ENCODE measurements around the gene UBE3D. TPM values are rescaled to one million over a fixed set of nuclear protein-coding genes. Genes with fewer than 3 reads are reported as not detected.
A peak's percentile ranks its signal among the peaks of the same experiment; 100 is the strongest.

UBE3D gene
- total RNA-seq (ENCODE audit: low replicate concordance): 7.0 and 16.2 TPM in 2 replicates

GRCh38 chr6:83065511-83066192, at the start of gene UBE3D:
TSS of gene UBE3D (minus strand) at chr6:83065841. CDS start at chr6:83065718, 123 bp downstream.
- TF ChIP-seq, protein P1, sequence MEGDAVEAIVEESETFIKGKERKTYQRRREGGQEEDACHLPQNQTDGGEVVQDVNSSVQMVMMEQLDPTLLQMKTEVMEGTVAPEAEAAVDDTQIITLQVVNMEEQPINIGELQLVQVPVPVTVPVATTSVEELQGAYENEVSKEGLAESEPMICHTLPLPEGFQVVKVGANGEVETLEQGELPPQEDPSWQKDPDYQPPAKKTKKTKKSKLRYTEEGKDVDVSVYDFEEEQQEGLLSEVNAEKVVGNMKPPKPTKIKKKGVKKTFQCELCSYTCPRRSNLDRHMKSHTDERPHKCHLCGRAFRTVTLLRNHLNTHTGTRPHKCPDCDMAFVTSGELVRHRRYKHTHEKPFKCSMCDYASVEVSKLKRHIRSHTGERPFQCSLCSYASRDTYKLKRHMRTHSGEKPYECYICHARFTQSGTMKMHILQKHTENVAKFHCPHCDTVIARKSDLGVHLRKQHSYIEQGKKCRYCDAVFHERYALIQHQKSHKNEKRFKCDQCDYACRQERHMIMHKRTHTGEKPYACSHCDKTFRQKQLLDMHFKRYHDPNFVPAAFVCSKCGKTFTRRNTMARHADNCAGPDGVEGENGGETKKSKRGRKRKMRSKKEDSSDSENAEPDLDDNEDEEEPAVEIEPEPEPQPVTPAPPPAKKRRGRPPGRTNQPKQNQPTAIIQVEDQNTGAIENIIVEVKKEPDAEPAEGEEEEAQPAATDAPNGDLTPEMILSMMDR (IDR thresholded peaks at IDR 0.05; ENCODE audit: insufficient read depth, low read length): peak; percentile 83
- DNase-seq (ENCODE audit: low read depth): peak; percentile 73
- peak within 1 kb of the TSS; percentile 87 for H3K4me3 ChIP-seq (ENCODE audit: low read depth, low read length)

DNA sequence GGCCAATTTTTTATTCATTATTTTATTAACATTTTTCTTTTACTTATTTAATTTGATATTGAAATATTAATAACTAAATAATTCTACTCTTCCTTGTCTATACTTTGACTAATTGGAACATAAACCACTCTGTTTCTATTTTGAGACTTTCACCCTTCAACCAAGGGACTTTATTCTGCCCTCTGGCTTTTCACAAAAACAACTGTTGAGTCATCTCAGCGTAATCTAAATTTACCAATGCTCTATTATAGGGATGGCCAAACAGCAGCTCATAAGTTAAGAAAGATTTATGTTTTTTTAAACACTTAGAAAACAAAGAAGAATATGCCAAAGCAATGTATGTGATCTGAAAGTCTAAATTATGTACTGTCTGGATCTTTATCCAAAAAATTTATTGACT, 48.5 kb upstream of the UBE3D start:
- TF ChIP-seq, protein P1 (IDR thresholded peaks at IDR 0.05; ENCODE audit: insufficient read depth, low read length): no peak
- no peak overlapping the region for H3K4me3 ChIP-seq (ENCODE audit: low read depth, low read length)
- peak; percentile 21 for DNase-seq (ENCODE audit: low read depth)

DNA sequence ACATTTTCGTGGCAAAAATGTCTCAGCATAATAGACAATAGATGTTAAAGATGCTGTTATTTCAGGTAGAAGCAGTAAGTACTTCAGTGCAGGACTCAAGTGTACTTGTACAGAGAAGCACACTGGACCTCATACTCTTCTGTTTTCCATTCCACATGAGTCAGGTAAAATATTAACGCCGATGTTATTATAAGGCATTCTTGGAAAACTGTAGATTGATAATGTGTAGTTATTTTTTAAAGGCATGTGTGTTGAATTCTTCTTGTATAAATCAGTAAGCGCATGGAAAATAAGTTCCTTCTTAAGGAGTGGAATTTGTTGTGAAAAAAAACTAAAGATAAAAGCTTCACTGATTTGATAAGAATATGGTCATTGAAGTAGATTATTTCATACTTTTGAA, 47.6 kb upstream of the UBE3D start:
- no peak overlapping the region for H3K4me3 ChIP-seq (ENCODE audit: low read depth, low read length)
- TF ChIP-seq, protein P1 (IDR thresholded peaks at IDR 0.05; ENCODE audit: insufficient read depth, low read length): no peak
- peak; percentile 44 for DNase-seq (ENCODE audit: low read depth)

- no peak for DNase-seq (ENCODE audit: low read depth)
- H3K4me3 ChIP-seq (ENCODE audit: low read depth, low read length): no peak overlapping the region
- TF ChIP-seq, protein P1 (IDR thresholded peaks at IDR 0.05; ENCODE audit: insufficient read depth, low read length): no peak
Observed at GRCh38 chr6:83108378-83108777, 42.7 kb upstream of the UBE3D start.

- TF ChIP-seq, protein P1 (IDR thresholded peaks at IDR 0.05; ENCODE audit: insufficient read depth, low read length): no peak
- no peak for DNase-seq (ENCODE audit: low read depth)
- no peak overlapping the region for H3K4me3 ChIP-seq (ENCODE audit: low read depth, low read length)
Observed at GRCh38 chr6:83098589-83098988, 32.9 kb upstream of the UBE3D start.

DNA sequence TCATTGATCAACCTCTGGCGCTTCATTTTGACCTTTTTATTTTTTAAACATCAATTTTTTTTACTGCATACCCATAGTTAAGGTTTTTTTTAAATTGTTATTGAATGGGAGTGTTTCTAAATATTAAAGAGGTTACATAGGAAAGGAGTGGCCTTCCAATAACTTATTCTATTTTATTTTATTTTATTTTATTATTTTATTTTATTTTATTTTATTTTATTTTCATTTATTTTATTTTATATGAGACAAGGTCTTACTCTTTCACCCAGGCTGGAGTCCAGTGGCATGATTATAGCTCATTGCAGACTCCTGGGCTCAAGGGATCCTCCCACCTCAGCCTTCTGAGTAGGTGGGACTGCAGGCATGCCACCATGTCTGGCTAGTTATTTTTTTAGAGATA, 32.0 kb upstream of the UBE3D start:
- no peak overlapping the region for H3K4me3 ChIP-seq (ENCODE audit: low read depth, low read length)
- TF ChIP-seq, protein P1 (IDR thresholded peaks at IDR 0.05; ENCODE audit: insufficient read depth, low read length): no peak
- DNase-seq (ENCODE audit: low read depth): no peak

DNA sequence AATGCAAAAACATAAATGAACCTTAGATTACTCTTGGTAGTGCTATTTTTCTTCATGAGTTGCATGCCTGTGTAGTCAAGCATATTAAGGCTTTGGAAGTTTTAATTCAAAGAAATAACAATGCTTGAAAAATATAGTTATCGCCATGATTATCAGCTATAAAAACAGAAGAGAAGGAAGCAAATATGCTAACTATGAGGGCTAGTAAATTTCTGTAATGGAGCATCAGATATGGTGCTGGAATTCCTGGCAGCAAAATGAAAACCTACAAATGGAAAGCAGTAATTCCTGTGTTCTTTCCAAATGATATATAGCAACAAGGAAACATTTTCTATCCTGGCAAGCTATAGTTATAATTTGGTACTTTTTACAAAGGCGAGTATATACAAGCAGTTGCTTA, 31.6 kb upstream of the UBE3D start:
- peak; percentile 80 for DNase-seq (ENCODE audit: low read depth)
- H3K4me3 ChIP-seq (ENCODE audit: low read depth, low read length): no peak overlapping the region
- TF ChIP-seq, protein P1 (IDR thresholded peaks at IDR 0.05; ENCODE audit: insufficient read depth, low read length): no peak
